Activated naive CD8-positive, alpha-beta T cell (primary cell): Measurements from ENCODE around the gene TMEM91.
"Not testable (repeated sequence)": the region's sequence is repeated elsewhere in the genome, so short reads cannot be mapped to it uniquely, and the experiment has no call there.

Source experiments
- H3K27ac Mint-ChIP-seq: one replicate; pipeline ENCODE4 v1.8.0; 2021; ENCODE audit warnings: mixed read lengths
- H3K27me3 Mint-ChIP-seq: one replicate; pipeline ENCODE4 v1.8.0; 2021; ENCODE audit warnings: mixed read lengths
- H3K36me3 Mint-ChIP-seq: one replicate; pipeline ENCODE4 v1.8.0; 2021; ENCODE audit warnings: mixed read lengths
- H3K4me1 Mint-ChIP-seq: one replicate; pipeline ENCODE4 v1.8.0; 2021; ENCODE audit warnings: low read depth, mixed read lengths
- H3K4me3 Mint-ChIP-seq: one replicate; pipeline ENCODE4 v1.8.0; 2021; ENCODE audit warnings: mild to moderate bottlenecking, mixed read lengths
- H3K9me3 Mint-ChIP-seq: one replicate; pipeline ENCODE4 v1.8.0; 2021; ENCODE audit warnings: low read depth, mixed read lengths

TMEM91 gene

GRCh38 chr19:41391618-41392017 is 15.3 kb downstream of the TMEM91 start:
- no peak overlapping the region for H3K4me3 Mint-ChIP-seq

GRCh38 chr19:41392775-41393174 is 16.4 kb downstream of the TMEM91 start:
- Mint-ChIP-seq H3K9me3 (no peaks in the 10 kb centered on the region), H3K27me3 (no peaks in the 10 kb centered on the region), H3K36me3 (peaks cover 4% of the 10 kb centered on the region), H3K4me1 (peaks cover 21% of the 10 kb centered on the region), H3K4me3 (no peak overlapping the region), H3K27ac (no peak overlapping the region)

More at GRCh38 chr19:41391618-41392017, 15.3 kb downstream of the TMEM91 start:
- Mint-ChIP-seq H3K27ac (no peak overlapping the region), H3K4me1 (peaks cover 15% of the 10 kb centered on the region), H3K36me3 (peaks cover 4% of the 10 kb centered on the region), H3K9me3 (no peaks in the 10 kb centered on the region), H3K27me3 (no peaks in the 10 kb centered on the region)

DNA sequence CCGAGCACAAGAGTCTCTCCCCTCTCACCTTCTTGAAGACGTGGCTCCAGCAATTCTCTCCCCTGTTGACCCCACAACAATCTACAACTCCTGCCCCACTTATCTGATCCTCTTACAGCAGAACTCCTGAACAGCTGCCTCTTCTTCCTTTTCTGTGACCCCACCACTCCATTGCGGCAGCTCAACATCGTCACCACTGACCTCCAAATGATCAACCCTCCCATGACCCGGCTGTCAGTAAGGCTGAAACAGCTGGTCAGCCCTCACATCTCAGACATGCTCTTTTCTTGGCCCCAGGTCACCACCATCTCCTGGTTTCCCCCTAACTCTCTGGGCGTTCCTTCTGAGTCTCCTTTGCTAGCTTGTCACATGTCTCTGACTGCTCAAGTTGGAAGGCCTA is 19.0 kb downstream of the TMEM91 start:
- Mint-ChIP-seq H3K4me1 (peaks cover 34% of the 10 kb centered on the region), H3K9me3 (no peaks in the 10 kb centered on the region), H3K4me3 (peak overlapping the region; percentile 99), H3K27ac (peak overlapping the region; percentile 61), H3K27me3 (no peaks in the 10 kb centered on the region), H3K36me3 (peaks cover 4% of the 10 kb centered on the region)

- Mint-ChIP-seq H3K4me3 (peak within 1 kb of the TSS; percentile 99), H3K36me3 (peaks cover 5% of the 10 kb centered on the region), H3K27me3 (no peaks in the 10 kb centered on the region), H3K27ac (peak within 1 kb of the TSS; percentile 100), H3K9me3 (no peaks in the 10 kb centered on the region), H3K4me1 (peaks cover 37% of the 10 kb centered on the region)
Measured at GRCh38 chr19:41397086-41398049, 21.0 kb downstream of the TMEM91 start, which contains the start of the genes BCKDHA and EXOSC5. Gene BCKDHA, plus strand, starts transcription at chr19:41397818. Its CDS starts 10 bp downstream, at chr19:41397828. Gene EXOSC5, minus strand, starts transcription at chr19:41397359. Its CDS starts 31 bp downstream, at chr19:41397328.

DNA sequence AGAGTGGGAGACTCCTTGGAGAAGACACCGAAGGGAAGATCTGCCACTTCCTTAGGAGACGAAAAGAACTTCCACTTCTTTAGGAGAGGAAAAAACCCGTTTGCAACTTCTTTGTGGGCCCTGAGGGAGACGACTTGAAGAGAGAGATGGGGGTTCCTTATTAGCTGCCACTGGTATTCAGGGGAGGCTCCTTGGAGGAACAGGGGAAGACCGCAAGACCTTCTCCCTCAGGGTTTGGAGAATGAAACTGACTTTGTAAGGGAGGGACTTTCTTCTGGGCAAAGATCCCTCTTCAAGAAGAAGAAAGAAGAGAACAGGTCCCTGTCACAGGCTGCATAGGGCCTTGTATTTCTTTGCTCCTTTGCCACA is 21.7 kb downstream of the TMEM91 start:
- H3K4me1 Mint-ChIP-seq = peaks cover 39% of the 10 kb centered on the region
- no peaks in the 10 kb centered on the region for H3K9me3 Mint-ChIP-seq
- H3K4me3 Mint-ChIP-seq = peak overlapping the region; percentile 99
- peak overlapping the region; percentile 100 for H3K27ac Mint-ChIP-seq
- peaks cover 5% of the 10 kb centered on the region for H3K36me3 Mint-ChIP-seq
- H3K27me3 Mint-ChIP-seq = no peaks in the 10 kb centered on the region

DNA sequence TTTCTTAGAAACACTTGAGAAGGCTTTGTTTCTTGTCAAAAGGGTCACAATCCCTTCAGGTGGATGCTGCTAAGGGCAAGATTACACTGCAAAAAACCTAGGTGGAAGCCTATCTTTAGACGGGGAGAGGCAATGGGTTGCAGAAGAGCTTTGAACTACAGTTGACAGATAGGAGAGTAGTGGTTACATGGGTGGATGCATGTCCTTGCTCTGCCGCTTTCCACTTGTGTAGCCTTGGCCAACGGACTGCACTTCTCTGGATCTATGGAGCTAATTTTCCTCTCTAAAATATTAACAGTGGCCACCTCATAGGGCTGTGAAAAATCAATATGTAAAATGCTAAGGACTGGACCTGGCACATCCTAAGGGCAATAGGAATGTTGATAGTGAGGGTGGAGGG is 22.3 kb downstream of the TMEM91 start:
- H3K36me3 Mint-ChIP-seq = peaks cover 5% of the 10 kb centered on the region
- H3K4me1 Mint-ChIP-seq = peaks cover 42% of the 10 kb centered on the region
- no peaks in the 10 kb centered on the region for H3K27me3 Mint-ChIP-seq
- H3K9me3 Mint-ChIP-seq = no peaks in the 10 kb centered on the region
- peak overlapping the region; percentile 99 for H3K4me3 Mint-ChIP-seq
- peak overlapping the region; percentile 100 for H3K27ac Mint-ChIP-seq

DNA sequence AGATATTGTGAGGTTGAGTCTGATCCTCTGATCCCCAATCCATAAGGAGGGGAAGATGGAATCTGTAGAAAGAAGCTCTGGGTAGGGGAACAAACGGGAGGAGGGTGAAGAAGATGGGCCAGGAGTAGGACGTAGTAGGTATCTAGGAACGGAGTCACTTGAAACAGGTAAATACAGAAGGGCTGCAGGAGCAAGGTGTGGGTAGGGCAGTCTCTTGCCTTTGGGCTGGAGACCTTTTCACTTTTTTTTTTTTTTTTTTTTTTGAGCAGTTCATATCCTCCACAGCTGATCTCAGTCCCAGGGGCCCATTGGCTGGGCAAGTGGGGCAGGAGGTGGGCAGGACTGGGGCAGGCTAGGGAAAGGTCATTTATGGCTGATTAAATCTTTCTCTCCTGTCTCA is 22.8 kb downstream of the TMEM91 start:
- no peaks in the 10 kb centered on the region for H3K9me3 Mint-ChIP-seq
- H3K36me3 Mint-ChIP-seq = peaks cover 5% of the 10 kb centered on the region
- H3K27me3 Mint-ChIP-seq = no peaks in the 10 kb centered on the region
- H3K27ac Mint-ChIP-seq = peak overlapping the region; percentile 100
- H3K4me3 Mint-ChIP-seq = peak overlapping the region; percentile 99
- H3K4me1 Mint-ChIP-seq = peaks cover 42% of the 10 kb centered on the region

DNA sequence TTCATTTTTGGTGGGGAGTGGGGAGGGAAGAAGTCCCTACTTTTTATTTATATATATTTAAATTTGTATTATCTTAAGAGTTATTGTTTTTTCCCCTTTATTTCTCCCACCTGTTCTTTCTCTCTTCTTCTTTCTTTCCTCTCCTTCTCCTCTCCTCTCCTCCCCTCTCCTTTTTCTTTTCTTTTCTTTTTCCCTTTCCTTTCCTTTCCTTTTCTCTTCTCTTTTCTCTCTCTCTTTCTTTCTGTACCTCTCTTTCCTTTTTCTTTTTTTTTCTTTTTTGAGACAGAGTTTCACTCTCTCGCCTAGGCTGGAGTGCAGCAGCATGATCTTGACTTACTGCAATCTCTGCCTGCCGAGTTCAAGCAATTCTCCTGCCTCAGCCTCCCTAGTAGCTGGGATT is 23.2 kb downstream of the TMEM91 start:
- Mint-ChIP-seq H3K27ac (peak overlapping the region; percentile 1), H3K27me3 (no peaks in the 10 kb centered on the region), H3K4me1 (peaks cover 42% of the 10 kb centered on the region), H3K36me3 (peaks cover 5% of the 10 kb centered on the region), H3K4me3 (peak overlapping the region; percentile 99), H3K9me3 (no peaks in the 10 kb centered on the region)

DNA sequence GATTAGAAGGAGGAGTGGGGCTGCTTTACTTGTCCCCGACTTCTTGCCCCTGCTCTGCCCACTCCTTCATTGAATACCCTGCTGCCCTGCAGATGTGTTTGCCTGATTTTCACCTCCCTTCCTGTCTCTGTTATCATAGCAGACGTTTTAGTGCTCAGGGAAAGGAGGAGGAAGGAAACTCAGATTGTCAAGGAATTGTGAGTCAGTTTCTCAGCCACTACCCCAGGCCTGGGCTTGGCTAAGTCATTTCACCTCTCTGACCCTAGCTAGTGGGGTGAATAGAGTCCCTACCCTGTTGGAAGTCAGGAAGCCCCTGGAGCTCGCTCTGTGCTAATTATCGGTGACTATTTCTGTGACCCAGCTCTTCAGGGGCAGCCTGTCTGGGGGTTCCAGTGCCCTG is 25.1 kb downstream of the TMEM91 start:
- no peaks in the 10 kb centered on the region for H3K9me3 Mint-ChIP-seq
- no peak overlapping the region for H3K27ac Mint-ChIP-seq
- H3K36me3 Mint-ChIP-seq = peaks cover 2% of the 10 kb centered on the region
- no peak overlapping the region for H3K4me3 Mint-ChIP-seq
- peaks cover 34% of the 10 kb centered on the region for H3K4me1 Mint-ChIP-seq
- H3K27me3 Mint-ChIP-seq = no peaks in the 10 kb centered on the region

DNA sequence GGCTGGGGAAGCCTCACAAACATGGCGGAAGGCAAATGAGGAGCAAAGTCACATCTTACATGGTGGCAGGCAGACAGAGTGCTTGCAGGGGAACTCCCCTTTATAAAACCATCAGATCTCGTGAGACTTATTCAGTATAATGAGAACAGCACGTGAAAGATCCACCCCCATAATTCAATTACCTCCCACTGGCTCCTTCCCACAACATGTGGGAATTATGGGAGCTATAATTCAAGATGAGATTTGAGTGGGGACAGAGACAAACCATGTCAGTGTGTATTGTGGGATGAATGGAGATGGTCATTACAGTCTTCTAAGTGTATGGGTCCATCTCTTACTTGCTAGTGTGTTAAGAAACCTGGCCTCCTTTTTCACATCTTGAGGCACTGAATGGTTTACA is 25.7 kb downstream of the TMEM91 start:
- Mint-ChIP-seq H3K9me3 (no peaks in the 10 kb centered on the region), H3K27me3 (no peaks in the 10 kb centered on the region), H3K27ac (no peak overlapping the region), H3K4me3 (no peak overlapping the region), H3K4me1 (peaks cover 31% of the 10 kb centered on the region), H3K36me3 (peaks cover 2% of the 10 kb centered on the region)

GRCh38 chr19:41403181-41403970 is 27.0 kb downstream of the TMEM91 start:
- no peak overlapping the region for H3K27ac Mint-ChIP-seq

DNA sequence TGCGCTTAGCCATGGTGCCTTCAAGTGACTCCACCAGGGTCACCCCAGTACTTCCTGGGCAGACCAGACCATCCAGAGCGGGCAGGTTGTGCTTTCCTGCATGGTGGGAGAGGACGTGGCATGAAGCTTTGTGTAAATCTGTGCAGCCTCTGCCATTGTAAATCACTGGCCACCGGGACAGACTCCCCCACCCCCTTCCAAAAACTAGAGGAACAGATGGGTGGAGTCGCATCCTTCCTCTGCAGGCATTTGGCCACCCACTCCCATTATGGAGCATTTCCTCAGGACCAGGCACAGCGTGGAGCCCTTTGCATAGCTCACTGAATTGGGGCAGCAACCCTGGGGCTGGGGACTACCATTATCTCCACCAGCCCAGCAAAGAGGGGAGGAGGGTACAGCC is 29.4 kb downstream of the TMEM91 start:
- H3K27ac Mint-ChIP-seq = no peak overlapping the region
- H3K36me3 Mint-ChIP-seq = peaks cover 2% of the 10 kb centered on the region
- no peak overlapping the region for H3K4me3 Mint-ChIP-seq
- H3K4me1 Mint-ChIP-seq = peaks cover 24% of the 10 kb centered on the region
- H3K9me3 Mint-ChIP-seq = no peaks in the 10 kb centered on the region
- H3K27me3 Mint-ChIP-seq = no peaks in the 10 kb centered on the region

More at GRCh38 chr19:41403181-41403970, 27.0 kb downstream of the TMEM91 start:
- Mint-ChIP-seq H3K27me3 (no peaks in the 10 kb centered on the region), H3K36me3 (peaks cover 2% of the 10 kb centered on the region), H3K4me3 (no peak overlapping the region), H3K9me3 (no peaks in the 10 kb centered on the region), H3K4me1 (peaks cover 25% of the 10 kb centered on the region)

DNA sequence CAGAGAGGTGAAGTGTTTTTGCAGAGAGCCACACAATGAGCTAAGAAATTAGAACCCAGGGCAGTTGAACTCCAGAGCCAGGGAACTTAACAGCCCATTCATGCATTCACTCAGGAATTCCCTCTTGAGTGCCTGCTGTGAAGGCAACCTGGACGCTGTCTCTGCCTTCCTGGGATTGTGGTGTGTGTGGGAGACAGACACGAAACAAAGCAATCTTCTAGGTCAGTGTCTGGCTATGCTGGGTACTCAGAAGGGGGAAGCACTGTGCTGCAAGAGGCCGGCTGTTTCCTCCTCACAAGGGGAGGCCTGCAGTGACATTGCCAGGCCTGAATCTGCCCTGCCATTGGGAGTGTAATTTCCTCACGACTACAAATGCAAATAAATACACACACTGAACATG is 30.9 kb downstream of the TMEM91 start:
- no peak overlapping the region for H3K27ac Mint-ChIP-seq
- peaks cover 2% of the 10 kb centered on the region for H3K36me3 Mint-ChIP-seq
- H3K27me3 Mint-ChIP-seq = no peaks in the 10 kb centered on the region
- H3K9me3 Mint-ChIP-seq = no peaks in the 10 kb centered on the region
- H3K4me3 Mint-ChIP-seq = no peak overlapping the region
- H3K4me1 Mint-ChIP-seq = peaks cover 19% of the 10 kb centered on the region

DNA sequence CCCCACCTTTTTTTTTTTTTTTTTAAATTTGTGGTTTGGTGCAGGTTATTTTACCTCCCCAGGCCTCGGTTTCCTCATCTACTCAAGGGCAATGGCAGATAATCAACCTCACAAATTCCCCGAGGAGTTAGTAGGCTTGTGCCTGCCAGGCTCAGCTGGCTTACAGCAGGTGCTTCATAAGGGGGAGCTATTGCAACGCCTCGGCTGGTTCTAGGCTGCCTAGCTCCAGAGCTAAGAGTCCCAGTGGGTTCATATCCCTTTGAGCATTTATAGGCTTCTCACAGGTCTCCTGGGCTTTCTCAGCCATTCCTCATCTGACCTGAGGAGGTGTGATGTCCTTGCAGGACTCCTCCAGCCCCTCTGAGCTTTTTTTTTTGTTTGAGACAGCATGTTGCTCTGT is 31.9 kb downstream of the TMEM91 start:
- Mint-ChIP-seq H3K27ac (no peak overlapping the region), H3K4me3 (no peak overlapping the region), H3K36me3 (peaks cover 2% of the 10 kb centered on the region), H3K27me3 (no peaks in the 10 kb centered on the region), H3K4me1 (peaks cover 16% of the 10 kb centered on the region), H3K9me3 (no peaks in the 10 kb centered on the region)

- not testable (repeated sequence) for H3K36me3 Mint-ChIP-seq, H3K27me3 Mint-ChIP-seq, H3K4me3 Mint-ChIP-seq, H3K27ac Mint-ChIP-seq, H3K9me3 Mint-ChIP-seq
- peaks cover 14% of the 10 kb centered on the region for H3K4me1 Mint-ChIP-seq
Measured at GRCh38 chr19:41408846-41409245, 32.5 kb downstream of the TMEM91 start.
